Ascending aorta (tissue), 2 donors: ENCODE data around the gene CD1D. TPM values are rescaled to one million over a fixed set of nuclear protein-coding genes. Genes with fewer than 3 reads are reported as not detected.

Experiments used
- DNase-seq, 2 donors: peaks; one replicate each; pipeline ENCODE4 v3.0.0-alpha.2; 2019; ENCODE audit warnings: low spot score in 2 of 2
- H3K27ac ChIP-seq, 2 donors: fragments of 200-600 bp; sonication (generic); one replicate each; pipeline ENCODE4 v1.5.1; 2016 to 2017; ENCODE audit warnings: mild to moderate bottlenecking in 1 of 2
- H3K27me3 ChIP-seq: fragments of 200-600 bp; sonication (generic); one replicate; pipeline ENCODE4 v1.5.1; 2017
- H3K36me3 ChIP-seq, 2 donors: fragments of 200-600 bp; sonication (generic); one replicate each; pipeline ENCODE4 v1.5.1; 2016
- H3K4me1 ChIP-seq, 2 donors: fragments of 200-600 bp; sonication (generic); one replicate each; pipeline ENCODE4 v1.5.1; 2016 to 2017; ENCODE audit warnings: mild to moderate bottlenecking in 1 of 2
- H3K4me3 ChIP-seq, 2 donors: fragments of 200-600 bp; sonication (generic); one replicate each; pipeline ENCODE4 v1.5.1; 2016 to 2017; ENCODE audit warnings: mild to moderate bottlenecking in 1 of 2
- H3K9me3 ChIP-seq, 2 donors: fragments of 200-600 bp; sonication (generic); one replicate each; pipeline ENCODE4 v1.5.1; 2016
- intact Hi-C: fragments of 100-400 bp; cut with DNase I; formaldehyde crosslinking; loops from one replicate; pipeline ENCODE4 v1.15.1; 2023
- total RNA-seq: library from RNA; depleted of rRNA; stranded (reverse); fragments of >200 nt; gene quantifications from one replicate; pipeline ENCODE4 v1.1.0, GENCODE V29; 2016
- TF ChIP-seq, protein P1 (sequence below), 3 experiments: fragments of 200-600 bp in 2 of 3; fragments of 450-650 bp in 1 of 3; sonication (generic) in 2 of 3; IDR thresholded peaks; one replicate each; pipeline ENCODE4 v1.5.1; 2016 to 2019; ENCODE audit warnings: antibody characterized with exemption in 3 of 3, mild to moderate bottlenecking in 1 of 3, moderate library complexity in 1 of 3

Gene CD1D
- total RNA-seq, 1 donor from 2014 or later, result not detected

DNA sequence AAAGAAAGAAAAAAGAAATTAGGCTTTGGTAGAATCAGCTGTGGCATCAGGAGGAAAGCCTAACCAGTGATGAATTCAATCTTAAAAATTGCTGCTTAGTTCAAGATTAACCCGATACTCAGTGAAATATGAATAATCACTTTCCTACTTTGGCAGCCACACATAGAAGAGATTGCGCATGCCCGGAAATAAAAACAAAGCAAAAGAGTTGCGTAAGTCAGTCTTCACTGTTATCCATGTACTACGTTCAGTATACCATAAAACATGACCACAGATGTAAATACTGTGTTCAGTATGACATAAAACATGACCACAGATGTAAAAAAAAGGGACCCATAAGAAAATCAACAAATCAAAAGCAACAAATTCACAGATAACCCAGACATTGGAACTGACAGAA, 19.2 kb downstream of the CD1D start:
- intact Hi-C loops, result no loop called here
- Histone ChIP-seq H3K27me3 (no peaks in the 10 kb centered on the region), H3K27ac (no peak overlapping the region), H3K4me3 (no peak overlapping the region), H3K36me3 (no peaks in the 10 kb centered on the region), H3K4me1 (no peaks in the 10 kb centered on the region), H3K9me3 (no peaks in the 10 kb centered on the region)
- TF ChIP-seq, protein P1, sequence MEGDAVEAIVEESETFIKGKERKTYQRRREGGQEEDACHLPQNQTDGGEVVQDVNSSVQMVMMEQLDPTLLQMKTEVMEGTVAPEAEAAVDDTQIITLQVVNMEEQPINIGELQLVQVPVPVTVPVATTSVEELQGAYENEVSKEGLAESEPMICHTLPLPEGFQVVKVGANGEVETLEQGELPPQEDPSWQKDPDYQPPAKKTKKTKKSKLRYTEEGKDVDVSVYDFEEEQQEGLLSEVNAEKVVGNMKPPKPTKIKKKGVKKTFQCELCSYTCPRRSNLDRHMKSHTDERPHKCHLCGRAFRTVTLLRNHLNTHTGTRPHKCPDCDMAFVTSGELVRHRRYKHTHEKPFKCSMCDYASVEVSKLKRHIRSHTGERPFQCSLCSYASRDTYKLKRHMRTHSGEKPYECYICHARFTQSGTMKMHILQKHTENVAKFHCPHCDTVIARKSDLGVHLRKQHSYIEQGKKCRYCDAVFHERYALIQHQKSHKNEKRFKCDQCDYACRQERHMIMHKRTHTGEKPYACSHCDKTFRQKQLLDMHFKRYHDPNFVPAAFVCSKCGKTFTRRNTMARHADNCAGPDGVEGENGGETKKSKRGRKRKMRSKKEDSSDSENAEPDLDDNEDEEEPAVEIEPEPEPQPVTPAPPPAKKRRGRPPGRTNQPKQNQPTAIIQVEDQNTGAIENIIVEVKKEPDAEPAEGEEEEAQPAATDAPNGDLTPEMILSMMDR (IDR thresholded peaks at IDR 0.05), result no peak
- DNase-seq, result no peak

DNA sequence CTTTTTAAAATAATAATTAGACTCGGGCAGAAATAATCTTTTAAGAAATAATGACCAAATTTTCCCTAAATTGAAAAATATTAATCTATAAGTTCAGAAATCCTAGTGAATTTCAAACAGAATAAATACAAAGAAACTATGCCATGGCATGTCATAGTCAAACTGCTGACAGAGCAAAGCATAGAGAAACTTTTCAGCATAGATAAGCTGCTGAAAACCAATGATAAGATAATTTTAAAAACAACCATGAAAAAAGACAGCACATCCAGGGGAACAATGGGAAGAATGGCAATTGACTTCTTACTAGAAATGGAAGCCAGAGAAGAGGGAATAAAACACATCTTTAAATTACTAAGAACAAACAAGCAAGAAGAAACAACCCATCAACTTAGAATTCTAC, 19.8 kb downstream of the CD1D start:
- Histone ChIP-seq H3K9me3 (no peaks in the 10 kb centered on the region), H3K4me3 (no peak overlapping the region), H3K27me3 (no peaks in the 10 kb centered on the region), H3K27ac (no peak overlapping the region), H3K4me1 (no peaks in the 10 kb centered on the region), H3K36me3 (no peaks in the 10 kb centered on the region)
- TF ChIP-seq, protein P1 (IDR thresholded peaks at IDR 0.05), result no peak
- DNase-seq, result no peak
- intact Hi-C loops, result no loop called here

DNA sequence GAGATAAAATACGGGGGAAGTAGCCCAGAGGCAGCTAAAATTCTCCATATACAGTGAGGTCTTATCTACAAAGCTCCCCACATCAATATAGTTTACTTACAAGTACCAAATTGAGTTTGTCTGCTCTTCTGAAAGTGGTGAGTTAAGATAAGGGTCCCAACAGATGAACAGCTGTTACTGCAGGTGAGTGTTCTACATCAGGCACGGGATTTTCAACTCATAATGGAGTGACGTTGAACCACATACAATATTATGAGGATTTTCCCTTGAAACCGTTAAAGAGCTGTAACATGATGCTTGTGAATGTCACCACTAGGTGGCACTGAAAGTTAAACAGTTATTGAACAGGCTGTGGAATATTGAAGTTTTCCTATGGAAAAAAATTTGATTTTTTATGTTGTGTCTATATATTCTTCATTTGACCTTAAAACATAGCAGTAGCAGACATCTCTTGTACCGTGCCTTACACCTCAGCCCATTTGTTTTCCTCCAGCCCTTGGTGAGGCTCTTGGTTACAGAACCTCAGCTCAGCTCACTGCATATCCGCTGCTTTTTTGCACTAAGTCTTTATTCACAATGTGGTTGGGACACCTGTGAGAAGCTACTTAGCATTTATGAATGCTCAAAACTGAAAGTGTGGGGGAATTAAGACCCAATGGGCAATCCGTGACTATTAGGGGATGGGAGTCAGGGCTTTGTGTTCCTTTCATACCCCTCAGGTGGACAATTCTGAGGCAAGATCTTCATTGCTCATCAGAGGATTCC, 23.2 kb downstream of the CD1D start:
- H3K27me3 ChIP-seq, result no peaks in the 10 kb centered on the region
- H3K4me3 ChIP-seq, result no peak overlapping the region
- H3K4me1 ChIP-seq, result no peaks in the 10 kb centered on the region
- H3K27ac ChIP-seq, result no peak overlapping the region
- intact Hi-C loops, result loop anchor here (1.0 to 2.0 kb wide), 2 partner anchors 795 to 868 kb away; no protein-coding TSS in a partner anchor
- TF ChIP-seq, protein P1 (IDR thresholded peaks at IDR 0.05), result peak; percentile 55 to 73 (median 64)
- H3K9me3 ChIP-seq, result no peaks in the 10 kb centered on the region
- H3K36me3 ChIP-seq, result no peaks in the 10 kb centered on the region
- no peak for DNase-seq

DNA sequence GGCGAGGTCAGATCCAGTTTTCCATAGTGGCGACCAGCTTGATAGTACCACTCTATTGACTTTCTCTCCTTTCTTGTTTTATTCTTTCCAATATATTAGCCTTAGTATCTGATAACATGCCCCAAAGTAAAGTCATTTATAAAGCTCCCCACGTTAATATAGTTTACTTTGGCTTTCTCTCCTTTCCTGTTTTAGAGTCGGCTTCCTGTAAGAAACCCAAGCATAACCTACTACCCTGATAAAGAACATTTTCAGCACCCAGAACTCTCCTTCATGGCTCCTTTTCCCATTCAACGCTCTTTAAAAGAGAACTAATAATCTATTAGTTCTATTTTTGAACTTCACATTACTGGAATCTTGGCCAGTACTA, 23.7 kb downstream of the CD1D start:
- TF ChIP-seq, protein P1 (IDR thresholded peaks at IDR 0.05), result no peak

DNA sequence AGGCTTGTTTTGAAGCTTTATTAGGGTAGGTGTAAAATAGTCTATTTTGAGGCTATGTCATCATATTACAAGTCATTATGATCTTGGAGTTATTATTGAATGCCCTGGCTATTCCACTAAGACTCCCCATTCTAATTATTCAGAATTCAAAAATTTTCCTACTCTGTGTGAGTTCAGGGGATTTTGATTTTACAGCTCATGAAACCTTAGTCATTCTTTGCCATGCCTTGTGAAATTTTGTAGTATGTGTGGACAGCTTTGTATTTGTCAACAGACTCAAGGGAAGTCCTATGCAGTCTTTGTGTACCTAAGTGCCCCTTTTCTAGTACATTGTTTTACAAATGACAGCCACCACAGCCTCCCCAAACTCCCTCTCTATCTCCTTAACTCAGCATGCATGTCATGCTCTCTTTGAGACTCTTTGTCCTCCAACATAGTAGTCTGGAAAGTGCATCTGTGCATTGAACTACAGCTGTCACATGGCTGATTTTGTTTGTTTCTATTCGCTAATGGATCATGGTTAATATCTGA, 28.0 kb downstream of the CD1D start:
- H3K4me3 ChIP-seq, result no peak overlapping the region
- H3K9me3 ChIP-seq, result no peaks in the 10 kb centered on the region
- no peaks in the 10 kb centered on the region for H3K4me1 ChIP-seq
- intact Hi-C loops, result no loop called here
- H3K27ac ChIP-seq, result no peak overlapping the region
- no peaks in the 10 kb centered on the region for H3K27me3 ChIP-seq
- DNase-seq, result no peak
- TF ChIP-seq, protein P1 (IDR thresholded peaks at IDR 0.05), result no peak
- H3K36me3 ChIP-seq, result no peaks in the 10 kb centered on the region

More for the DNA sequence above, 23.7 kb downstream of the CD1D start:
- Histone ChIP-seq H3K27ac (no peak overlapping the region), H3K4me1 (no peaks in the 10 kb centered on the region), H3K36me3 (no peaks in the 10 kb centered on the region), H3K9me3 (no peaks in the 10 kb centered on the region), H3K27me3 (no peaks in the 10 kb centered on the region), H3K4me3 (no peak overlapping the region)
- intact Hi-C loops, result loop anchor here (2.0 kb wide), 1 partner anchor 794 kb away; no protein-coding TSS in a partner anchor
- DNase-seq, result no peak
